Measurements from ENCODE around the gene SLC7A6OS.
"Not testable (repeated sequence)": the region's sequence is repeated elsewhere in the genome, so short reads cannot be mapped to it uniquely, and the experiment has no call there.

Gene SLC7A6OS

DNA sequence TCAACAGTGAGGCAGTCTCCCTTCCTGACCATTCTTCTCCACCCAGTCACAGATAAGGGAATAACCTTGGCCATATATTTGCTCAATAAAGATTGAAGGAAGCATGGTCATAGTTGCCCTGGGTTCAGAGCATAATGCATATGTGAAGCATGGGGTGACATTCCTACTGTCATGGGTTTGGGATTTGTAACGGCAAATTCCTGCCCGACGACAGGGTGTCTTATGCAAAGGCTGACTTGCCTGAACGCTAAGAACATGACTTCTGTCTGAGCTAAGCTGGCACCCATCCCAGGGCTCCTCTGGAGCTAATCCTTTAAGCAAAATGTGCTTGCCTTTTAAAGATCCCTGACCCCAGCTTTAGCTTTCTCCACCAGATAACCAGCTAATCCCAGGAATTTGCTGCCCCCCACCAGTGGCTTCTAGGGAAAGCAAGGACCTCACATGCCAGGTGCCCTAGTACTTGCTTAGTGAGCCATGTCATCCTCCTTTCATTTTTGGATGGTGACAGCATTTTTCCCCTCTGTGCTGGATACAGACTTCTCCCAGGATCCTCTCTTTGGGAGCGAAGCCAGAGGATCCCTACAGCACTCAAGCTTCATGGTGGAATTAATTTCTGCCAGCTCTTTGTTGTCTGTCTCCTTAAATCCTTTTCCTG is 11.7 kb downstream of the SLC7A6OS start:
- DNase-seq (ENCODE audit: low read depth) = peak; percentile 71

DNA sequence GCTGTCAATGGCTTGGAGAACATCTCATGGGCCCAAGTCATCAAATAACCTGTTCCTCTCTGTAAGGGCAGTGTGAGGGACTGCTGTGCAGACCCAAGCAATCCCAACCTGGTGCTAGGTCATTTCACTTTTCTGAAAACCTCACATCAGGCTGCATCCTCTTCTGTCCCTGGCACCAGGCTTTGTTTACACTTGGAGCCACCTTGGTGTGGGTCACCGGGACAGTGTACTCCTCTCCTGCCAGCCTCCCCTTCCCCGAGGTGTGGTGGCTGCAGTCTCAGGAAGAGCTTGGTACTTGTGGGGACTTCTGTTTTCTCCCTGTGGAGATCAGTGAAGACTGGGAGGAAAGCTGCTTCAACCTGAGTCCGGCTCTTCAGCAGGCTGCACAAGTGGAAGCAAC is 12.4 kb downstream of the SLC7A6OS start:
- DNase-seq (ENCODE audit: low read depth) = no peak

DNA sequence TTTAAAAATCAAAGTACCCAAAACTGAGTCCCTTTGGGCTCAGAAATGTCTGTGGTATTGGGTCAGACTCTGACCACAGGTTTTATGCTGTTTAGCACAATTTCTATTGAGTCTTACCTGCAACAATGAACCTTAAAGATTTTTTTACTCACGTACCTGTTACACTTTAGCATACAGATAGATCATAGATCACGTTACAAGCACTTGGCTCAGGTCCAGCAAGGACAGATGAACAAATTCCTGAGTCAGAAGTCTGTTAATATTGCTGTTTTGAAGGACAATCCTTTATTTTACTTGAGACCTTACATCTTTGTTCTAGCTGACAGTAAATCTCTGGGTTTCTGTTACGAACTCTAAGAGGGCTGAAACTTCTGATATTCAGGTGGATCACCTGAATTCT is 12.8 kb downstream of the SLC7A6OS start:
- peak; percentile 34 for DNase-seq (ENCODE audit: low read depth)

DNA sequence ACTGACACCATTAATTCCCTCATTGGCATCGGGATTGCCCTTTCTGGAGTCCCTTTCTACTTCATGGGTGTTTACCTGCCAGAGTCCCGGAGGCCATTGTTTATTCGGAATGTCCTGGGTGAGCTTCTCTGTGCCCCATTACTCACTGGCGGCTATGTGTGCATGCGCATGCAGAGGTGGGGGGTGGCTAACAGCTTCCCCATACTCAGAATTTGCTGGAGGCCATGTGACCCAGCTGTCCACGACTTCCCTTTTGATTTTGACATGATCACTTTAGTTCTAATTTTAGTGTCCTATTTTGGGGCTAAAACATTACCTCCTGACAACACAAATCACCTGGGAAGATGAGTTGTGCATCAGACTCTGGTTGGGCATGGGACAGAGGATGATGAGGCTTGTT is 14.1 kb downstream of the SLC7A6OS start:
- DNase-seq (ENCODE audit: low read depth) = no peak

DNA sequence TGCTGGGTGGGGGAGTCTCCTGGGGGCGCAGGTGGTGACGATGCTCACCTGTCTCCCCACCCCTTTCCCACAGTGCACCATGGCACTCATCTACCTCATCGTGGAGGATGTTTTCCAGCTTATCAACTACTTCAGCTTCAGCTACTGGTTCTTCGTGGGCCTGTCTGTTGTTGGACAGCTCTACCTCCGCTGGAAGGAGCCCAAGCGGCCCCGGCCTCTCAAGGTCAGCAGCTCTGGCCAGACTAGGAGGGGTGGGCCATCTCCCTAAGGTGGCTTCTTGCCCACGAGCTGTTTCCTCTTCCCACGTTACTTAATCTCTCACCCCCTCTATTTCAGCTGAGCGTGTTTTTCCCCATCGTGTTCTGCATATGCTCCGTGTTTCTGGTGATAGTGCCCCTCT is 14.5 kb downstream of the SLC7A6OS start:
- no peak for DNase-seq (ENCODE audit: low read depth)

DNA sequence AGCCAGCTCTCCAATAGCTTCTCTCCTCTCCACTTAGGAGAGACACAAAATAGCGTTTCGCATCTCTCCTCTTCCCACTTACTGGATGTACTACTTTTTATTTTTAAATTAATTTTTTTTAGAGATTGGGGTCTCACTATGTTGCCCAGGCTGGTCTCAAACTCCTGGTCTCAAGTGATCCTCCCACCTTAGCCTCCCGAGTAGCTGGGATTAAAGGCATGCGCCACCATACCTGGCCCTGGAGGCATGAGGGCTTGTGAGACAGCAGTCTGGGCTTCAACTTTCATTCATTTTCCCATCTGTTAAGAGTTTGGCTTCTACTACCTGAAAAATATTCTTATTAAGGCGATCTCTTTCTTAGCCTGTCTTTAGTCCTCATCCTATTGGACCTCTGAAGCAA is 18.3 kb downstream of the SLC7A6OS start:
- DNase-seq (ENCODE audit: low read depth) = no peak

DNA sequence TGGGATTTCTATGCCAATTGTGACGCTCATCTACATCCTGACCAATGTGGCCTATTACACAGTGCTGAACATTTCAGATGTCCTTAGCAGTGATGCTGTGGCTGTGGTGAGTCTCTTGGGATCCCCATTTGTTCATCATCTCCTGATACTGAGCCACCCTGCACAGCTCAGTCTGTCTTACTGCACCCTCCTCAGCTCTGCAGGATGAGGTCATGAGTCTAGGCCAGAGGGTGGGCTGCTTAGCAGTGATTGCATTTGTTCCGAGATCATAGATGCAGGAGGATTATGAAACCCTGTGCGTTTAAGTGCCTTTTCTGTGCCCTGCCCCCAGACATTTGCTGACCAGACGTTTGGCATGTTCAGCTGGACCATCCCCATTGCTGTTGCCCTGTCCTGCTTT is 19.5 kb downstream of the SLC7A6OS start:
- no peak for DNase-seq (ENCODE audit: low read depth)

DNA sequence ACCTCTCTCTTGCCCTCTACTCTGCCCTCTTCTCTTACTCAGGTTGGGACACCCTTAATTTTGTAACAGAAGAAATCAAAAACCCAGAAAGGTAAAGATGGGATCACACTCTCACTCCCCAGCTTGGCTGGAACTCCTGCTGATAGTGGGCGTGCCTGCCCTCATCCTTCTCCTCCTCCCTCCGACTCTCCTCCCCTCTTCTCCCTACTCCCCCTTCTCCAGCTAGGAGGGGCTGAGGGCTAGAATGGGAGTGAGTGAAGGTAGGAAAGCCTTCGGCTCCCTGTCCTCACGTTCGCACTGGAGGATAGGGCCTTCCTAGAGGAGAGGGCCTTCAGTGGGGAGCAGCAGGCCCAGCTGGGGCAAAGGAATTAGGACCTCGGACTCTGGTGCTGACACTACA is 20.3 kb downstream of the SLC7A6OS start:
- no peak for DNase-seq (ENCODE audit: low read depth)

DNA sequence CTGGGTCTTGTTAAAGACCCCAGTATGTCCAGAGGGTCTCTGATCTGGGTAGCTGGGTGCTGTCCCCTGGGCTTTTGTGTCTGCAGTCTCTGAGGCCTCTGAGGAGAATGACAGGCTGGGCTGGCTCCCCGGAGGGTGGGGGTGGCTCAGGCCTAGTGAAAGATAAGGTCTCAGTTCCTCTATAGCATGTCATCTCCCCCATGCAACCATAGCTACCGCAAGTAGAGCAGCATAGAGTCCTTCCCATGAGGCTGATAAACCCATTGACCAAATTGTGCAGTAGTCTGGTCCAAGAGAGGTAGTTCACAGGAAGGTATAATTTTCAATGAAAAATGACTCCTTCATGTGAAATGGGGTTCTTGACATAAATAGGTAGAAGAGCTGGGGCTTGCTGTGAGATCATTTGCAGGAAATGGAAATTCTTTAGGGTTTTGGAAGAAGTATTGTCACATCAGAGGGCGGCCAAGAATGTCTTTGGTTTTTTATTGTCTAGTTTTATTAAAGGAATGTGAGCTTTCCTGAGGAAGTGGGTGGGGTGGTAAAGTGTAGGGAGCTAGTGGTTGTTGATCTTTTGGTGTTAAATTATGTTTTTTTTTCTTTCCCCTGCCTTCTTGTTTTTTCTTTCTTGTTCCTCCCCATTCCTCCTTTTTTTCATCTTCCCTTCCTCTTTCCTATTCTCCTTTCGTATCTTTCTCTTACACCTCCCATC is 21.0 kb downstream of the SLC7A6OS start:
- no peak for DNase-seq (ENCODE audit: low read depth)

DNA sequence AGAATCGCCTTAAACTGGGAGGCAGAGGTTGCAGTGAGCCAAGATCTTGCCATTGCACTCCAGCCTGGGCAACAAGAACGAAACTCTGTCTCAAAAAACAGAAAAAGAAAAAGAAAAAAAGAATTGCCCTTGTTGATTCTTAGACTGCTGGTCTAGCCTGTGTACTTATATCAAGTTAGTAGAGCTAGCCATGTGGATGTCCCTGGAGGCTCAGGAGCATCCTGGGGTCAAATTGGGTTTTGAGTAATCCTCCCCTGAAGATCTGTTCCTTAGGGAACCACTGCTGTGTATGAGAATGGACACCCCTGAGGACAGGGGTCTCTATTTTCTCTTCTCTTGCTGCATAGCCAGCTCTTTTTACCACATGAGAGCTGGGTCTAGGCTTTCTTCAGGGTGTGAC is 21.5 kb downstream of the SLC7A6OS start:
- no peak for DNase-seq (ENCODE audit: low read depth)

DNA sequence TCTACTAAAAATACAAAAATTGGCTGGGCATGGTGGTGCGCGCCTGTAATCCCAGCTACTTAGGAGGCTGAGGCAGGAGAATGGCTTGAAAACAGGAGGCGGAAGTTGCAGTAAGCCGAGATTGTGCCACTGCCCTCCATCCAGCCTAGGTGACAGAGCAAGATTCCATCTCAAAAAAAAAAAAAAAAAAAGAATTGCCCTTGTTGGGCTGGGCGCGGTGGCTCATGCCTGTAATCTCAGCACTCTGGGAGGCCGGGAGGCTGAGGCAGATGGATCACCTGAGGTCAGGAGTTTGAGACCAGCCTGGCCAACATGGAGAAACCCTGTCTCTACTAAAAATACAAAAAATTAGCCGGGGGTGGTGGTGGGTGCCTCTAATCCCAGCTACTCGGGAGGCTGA is 21.9 kb downstream of the SLC7A6OS start:
- DNase-seq (ENCODE audit: low read depth) = not testable (repeated sequence)

DNA sequence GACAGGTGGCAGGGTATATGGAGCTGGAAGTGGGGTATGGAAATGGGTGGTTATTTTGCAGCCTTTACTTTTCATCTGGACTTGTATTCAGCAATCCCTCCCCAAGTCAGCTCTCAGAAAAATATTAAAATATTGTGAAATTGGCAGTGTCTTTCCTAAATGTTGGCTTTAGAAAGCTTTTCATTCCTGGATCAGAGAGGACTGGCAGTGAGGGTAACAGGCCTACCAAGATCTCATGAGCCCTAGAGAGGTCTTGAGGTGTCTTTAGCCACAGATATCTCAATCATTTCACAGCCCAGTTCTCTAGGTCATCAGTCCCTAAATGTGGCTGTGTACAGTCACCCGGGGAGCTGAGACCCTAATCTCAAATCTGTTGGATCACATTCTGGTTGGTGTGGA is 22.5 kb downstream of the SLC7A6OS start:
- DNase-seq (ENCODE audit: low read depth) = no peak

DNA sequence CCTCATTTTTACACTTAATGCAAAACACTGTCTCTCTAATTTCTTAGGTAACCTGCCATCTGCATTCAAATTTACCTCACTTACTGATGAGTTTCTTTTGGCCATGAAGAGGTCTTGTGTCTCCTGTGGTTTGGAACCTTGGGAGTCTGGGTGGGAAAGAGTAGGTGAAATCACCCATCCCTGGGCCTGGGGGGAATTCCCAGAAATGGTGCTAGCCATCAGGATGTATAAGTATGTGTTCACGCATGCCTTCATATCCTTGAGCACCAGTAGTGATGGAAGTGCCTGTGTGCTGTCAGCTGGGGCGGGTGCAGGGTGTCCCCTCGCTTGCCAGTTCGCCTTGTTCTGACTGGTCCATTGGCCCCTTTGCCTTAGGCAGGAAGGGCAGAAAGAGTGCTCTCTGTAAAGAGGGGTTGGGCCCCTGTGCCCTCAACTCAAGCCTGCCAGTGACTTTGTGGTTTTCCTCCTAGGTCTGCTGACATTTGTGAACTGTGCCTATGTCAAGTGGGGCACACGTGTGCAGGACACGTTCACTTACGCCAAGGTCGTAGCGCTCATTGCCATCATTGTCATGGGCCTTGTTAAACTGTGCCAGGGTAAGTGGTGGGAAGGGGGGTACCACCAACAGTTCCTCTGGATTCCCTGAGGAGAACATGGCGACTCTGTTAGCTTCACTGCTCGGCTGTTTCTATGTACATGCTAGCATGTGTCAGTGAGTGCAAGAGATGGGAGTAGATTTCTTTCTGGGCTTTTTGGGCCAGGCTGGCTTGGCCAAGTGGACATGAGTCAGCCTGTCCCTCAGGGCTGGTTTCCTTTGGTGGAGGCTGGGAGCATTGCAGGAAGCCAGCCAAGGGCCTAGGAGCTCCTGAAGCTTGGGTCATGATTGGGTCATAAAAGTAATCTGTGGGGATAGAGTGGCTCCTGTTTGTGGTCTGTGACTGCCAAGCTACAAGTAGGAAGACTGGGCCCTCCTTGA is 23.2 kb downstream of the SLC7A6OS start:
- peak; percentile 94 for DNase-seq (ENCODE audit: low read depth)

DNA sequence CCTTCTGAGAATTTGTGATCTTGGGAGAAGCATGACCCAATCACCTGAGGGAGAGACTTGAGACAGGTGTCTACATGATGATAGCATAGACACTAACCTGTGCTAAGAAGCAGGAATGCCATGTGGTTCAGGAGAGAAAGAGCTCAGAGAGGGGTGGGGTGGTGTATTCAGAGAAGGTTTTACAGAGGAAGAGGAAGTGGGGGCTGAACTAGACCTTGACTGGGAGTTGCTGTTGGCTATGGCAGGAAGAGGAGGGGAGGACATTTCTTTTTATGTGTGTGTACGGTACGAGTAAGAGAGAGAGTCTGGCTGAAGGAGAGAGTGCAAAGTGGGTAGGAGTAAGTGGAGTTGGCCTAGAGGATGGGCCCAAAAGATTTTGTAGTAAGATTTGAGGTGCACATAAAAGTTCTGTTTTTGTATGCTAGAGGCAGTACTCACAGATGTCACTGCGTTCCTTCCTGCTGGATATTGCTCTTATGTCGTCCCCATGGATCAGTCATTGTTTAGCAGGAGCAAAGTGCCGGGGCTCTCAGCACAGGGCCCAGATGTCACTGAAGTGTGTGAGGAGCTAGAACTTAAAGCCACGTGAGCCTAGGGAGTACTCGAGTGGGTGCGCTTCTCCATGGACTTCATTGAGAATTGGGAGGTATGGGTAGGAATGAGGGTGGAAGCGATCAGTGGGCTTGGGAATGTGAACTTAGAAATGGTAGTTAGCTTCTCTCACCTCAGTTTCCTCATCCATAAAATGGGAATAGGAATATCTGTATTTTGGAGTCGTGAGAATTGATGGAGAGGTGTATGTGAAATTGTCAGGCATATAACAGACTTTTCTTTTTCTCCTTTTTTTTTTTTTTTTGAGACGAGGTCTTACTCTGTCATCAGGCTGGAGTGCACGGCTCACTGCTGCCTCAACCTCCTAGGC is 24.3 kb downstream of the SLC7A6OS start:
- no peak for DNase-seq (ENCODE audit: low read depth)

DNA sequence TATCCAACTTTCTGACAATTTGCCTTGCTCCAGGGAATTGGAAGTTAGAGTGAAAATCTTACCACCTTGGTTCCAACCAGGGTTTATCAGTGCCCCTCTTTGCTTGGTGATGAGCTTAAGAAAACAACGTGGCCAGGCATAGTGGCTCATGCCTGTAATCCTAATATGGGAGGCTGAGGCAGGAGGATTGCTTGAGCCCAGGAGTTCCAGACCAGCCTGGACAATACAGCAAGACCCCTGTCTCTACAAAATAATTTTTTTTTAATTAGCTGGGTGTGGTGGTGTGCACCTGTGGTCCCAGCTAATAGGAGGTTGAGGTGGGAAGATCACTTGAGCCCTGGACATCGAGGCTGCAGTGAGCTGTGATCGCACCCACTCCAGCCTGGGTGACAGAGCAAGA is 25.1 kb downstream of the SLC7A6OS start:
- DNase-seq (ENCODE audit: low read depth) = no peak

DNA sequence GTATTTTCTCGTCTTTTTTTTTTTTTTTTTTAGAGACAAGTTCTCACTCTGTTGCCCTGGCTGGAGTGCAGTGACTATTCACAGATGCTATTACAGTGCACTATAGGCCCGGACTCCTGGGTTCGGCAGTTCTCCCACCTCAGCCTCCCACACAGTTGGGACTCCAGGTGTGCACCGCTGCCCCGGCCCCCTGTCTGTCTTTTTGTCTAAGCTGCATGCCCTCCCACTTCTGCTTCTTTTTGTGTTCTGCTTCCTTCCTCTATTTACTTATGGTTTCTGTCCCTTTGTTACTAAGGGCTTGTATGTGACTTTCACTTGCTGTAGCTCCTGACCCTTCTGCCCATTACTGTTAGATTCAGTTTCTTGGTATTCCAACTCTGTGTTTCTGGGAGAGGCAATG is 25.9 kb downstream of the SLC7A6OS start:
- no peak for DNase-seq (ENCODE audit: low read depth)

DNA sequence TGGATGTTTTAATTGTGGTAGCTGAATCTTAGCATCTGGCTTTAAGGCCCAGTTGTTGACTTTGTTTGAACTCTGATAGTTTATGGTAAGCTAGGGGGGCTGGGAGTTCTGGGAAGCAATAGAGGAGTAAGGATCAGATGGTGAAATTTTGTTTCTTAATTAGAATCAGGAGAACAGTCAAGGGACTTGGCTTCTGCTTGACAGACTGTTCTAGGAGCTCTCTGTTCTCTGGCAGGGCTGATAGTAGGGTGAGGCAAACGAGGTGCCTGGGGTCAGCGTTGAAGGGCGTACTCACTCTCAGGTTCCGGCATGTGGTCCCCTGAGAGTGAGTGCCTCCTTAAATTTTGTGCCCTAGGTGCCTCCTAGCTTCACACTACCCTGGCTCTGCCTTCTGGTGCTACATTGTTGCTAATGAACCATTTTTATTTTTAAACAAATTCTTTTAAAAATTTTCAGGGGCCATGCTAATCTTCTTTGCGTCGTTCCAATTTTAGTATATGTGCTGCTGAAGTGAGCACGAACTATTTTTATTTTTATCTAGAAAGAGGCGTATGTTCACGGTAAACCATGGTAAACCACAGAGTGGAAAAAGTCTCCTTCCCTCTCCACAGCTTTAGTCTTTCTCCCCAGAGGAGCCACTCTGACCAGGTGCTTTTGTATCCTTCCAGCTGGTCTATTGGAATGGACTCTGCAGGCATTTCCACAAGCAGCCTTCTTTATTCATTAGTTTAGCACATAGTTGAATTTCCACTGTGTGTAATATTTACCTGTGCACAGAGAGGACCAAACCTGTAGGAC is 26.7 kb downstream of the SLC7A6OS start:
- DNase-seq (ENCODE audit: low read depth) = no peak

DNA sequence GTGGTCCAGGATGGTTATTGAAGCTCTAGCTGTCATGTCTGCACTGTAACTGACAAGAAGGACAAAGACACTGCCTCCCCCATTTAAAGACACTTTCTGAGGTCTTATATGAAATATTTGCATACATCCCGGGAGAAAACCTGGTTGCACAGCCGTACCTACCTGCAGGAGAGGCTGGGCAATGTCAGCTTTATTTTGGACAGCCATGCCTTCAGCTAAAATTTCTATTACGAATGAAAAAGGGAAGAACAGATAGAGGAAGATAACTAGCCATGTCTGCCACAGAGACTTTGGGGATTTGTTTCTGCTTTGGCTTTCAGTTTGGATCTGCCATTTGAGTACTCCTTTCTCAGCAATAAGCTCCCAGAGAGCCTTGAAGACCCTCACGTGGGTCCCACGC is 27.4 kb downstream of the SLC7A6OS start:
- DNase-seq (ENCODE audit: low read depth) = no peak

DNA sequence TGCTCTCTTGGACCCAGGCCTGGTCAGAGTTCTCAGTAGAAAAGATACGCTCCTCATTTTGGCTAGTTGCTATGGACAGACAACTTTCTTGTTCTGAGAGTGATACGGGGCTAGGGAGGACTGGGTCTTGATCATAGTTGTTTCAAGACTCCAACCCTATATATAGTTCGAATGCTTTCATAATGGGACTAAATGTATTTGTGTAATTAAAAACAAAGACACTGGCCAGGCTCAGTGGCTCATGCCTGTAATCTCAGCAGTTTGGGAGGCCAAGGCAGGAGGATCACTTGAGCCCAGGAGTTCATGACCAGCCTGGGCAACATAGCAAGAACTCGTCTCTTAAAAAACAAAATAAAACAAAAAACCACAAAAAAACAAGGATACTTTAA is 28.7 kb downstream of the SLC7A6OS start:
- no peak for DNase-seq (ENCODE audit: low read depth)

DNA sequence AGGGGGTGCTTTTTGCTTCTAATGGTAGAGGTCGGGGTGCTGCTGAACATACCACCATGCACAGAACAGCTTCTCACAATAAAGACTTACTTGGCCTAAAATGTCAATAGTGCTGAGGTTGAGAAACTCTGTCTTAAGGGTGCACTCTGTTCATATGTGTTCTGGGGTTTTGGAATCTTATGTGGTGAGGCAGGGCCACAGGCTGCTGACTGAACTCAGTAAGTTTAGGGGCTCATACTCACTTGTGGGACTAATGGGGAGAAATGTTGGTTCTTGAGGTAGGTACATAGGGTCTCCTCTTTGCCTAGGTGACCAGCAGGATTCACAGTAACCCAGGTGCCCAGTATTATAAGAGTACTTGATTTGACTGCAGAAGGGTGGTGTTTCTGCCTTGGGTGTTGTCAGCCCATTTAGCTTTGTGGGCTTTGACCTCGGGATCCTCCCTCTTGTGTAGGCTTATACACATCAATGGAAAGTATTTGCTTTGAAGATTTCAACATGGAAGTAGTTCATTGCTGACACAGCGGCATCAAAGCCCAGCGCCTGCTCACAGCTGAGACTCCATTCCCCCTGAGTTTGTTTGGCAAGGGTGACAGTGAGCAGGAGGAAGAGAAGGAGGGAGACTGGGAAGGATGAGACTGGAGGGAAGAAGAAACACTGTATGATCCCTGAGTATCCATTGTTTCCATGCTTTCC is 29.2 kb downstream of the SLC7A6OS start:
- DNase-seq (ENCODE audit: low read depth) = no peak
